SK-N-SH treated with all-trans-retinoic acid at 6 μM for 48 hours (cell line): ENCODE measurements around the gene SLC44A3.

Experiments used
- ATAC-seq: fragments of 200-7000 bp; cut with Tn5 transposase; 3 replicates; pipeline ENCODE4 v1.9.1; 2020; ENCODE audit warnings: mild to moderate bottlenecking, moderate library complexity
- ARNTL ChIP-seq: fragments of 450-650 bp; formaldehyde crosslinking; IDR thresholded peaks from 2 replicates; pipeline ENCODE4 v1.5.0; 2020; ENCODE audit warnings: low read depth, mild to moderate bottlenecking, moderate library complexity, borderline replicate concordance
- CSDC2 ChIP-seq: fragments of 250-450 bp; sonication (Bioruptor Pico); IDR thresholded peaks from 2 replicates; pipeline ENCODE4 v1.5.0; 2020; ENCODE audit warnings: mild to moderate bottlenecking, moderate library complexity
- CSRNP3 ChIP-seq: fragments of 250-450 bp; sonication (Bioruptor Pico); IDR thresholded peaks from 2 replicates; pipeline ENCODE4 v1.5.1; 2021; ENCODE audit warnings: mild to moderate bottlenecking, moderate library complexity
- GLIS3 ChIP-seq: fragments of 250-450 bp; sonication (Bioruptor Pico); IDR thresholded peaks from 2 replicates; pipeline ENCODE4 v1.5.0; 2020; ENCODE audit warnings: mild to moderate bottlenecking, moderate library complexity
- OSR1 ChIP-seq: fragments of 250-450 bp; sonication (Bioruptor Pico); IDR thresholded peaks from 2 replicates; pipeline ENCODE4 v1.8.0; 2022; ENCODE audit warnings: moderate library complexity, mild to moderate bottlenecking, inconsistent platforms
- PATZ1 ChIP-seq: fragments of 250-450 bp; sonication (Bioruptor Pico); IDR thresholded peaks from 2 replicates; pipeline ENCODE4 v1.8.0; 2020; ENCODE audit warnings: mild to moderate bottlenecking, moderate library complexity, borderline replicate concordance
- POU6F1 ChIP-seq: fragments of 250-450 bp; sonication (Bioruptor Pico); IDR thresholded peaks from 2 replicates; pipeline ENCODE4 v1.8.0; 2021; ENCODE audit warnings: low read depth, mild to moderate bottlenecking, moderate library complexity, borderline replicate concordance
- PPARA ChIP-seq: fragments of 250-450 bp; sonication (Bioruptor Pico); IDR thresholded peaks from 2 replicates; pipeline ENCODE4 v1.5.0; 2020; ENCODE audit warnings: mild to moderate bottlenecking, borderline replicate concordance
- RARB ChIP-seq: fragments of 250-450 bp; sonication (Bioruptor Pico); IDR thresholded peaks from 2 replicates; pipeline ENCODE4 v1.8.0; 2021; ENCODE audit warnings: mild to moderate bottlenecking, moderate library complexity
- SNAI2 ChIP-seq: fragments of 250-450 bp; sonication (Bioruptor Pico); IDR thresholded peaks from 2 replicates; pipeline ENCODE4 v1.5.0; 2020; ENCODE audit warnings: mild to moderate bottlenecking, moderate library complexity
- TCF4 ChIP-seq: fragments of 250-450 bp; sonication (Bioruptor Pico); IDR thresholded peaks from 2 replicates; pipeline ENCODE4 v1.8.0; 2021; ENCODE audit warnings: mild to moderate bottlenecking, moderate library complexity, borderline replicate concordance
- TOX ChIP-seq: fragments of 250-450 bp; sonication (Bioruptor Pico); IDR thresholded peaks from 2 replicates; pipeline ENCODE4 v1.8.0; 2021; ENCODE audit warnings: mild to moderate bottlenecking, moderate library complexity, borderline replicate concordance
- ZC3H10 ChIP-seq: fragments of 250-450 bp; sonication (Bioruptor Pico); IDR thresholded peaks from 2 replicates; pipeline ENCODE4 v1.5.1; 2021; ENCODE audit warnings: mild to moderate bottlenecking, moderate library complexity
- ZFP3 ChIP-seq: fragments of 250-450 bp; sonication (Bioruptor Pico); IDR thresholded peaks from 2 replicates; pipeline ENCODE4 v1.5.0; 2020; ENCODE audit warnings: mild to moderate bottlenecking, moderate library complexity
- ZFP30 ChIP-seq: fragments of 450-650 bp; formaldehyde crosslinking; IDR thresholded peaks from 2 replicates; pipeline ENCODE4 v1.5.0; 2022; ENCODE audit warnings: mild to moderate bottlenecking, moderate library complexity
- ZNF565 ChIP-seq: fragments of 450-650 bp; formaldehyde crosslinking; conservative IDR thresholded peaks from 2 replicates; pipeline ENCODE4 v1.5.0; 2020; ENCODE audit warnings: low read depth, mild to moderate bottlenecking, moderate library complexity
- ZNF70 ChIP-seq: fragments of 450-650 bp; formaldehyde crosslinking; IDR thresholded peaks from 2 replicates; pipeline ENCODE4 v1.5.0; 2020; ENCODE audit warnings: mild to moderate bottlenecking, moderate library complexity
- ZNF8 ChIP-seq: fragments of 450-650 bp; formaldehyde crosslinking; IDR thresholded peaks from 2 replicates; pipeline ENCODE4 v1.5.0; 2020; ENCODE audit warnings: mild to moderate bottlenecking, moderate library complexity
- TF ChIP-seq, protein P1 (sequence below): fragments of 250-450 bp; sonication (Bioruptor Pico); IDR thresholded peaks from 2 replicates; pipeline ENCODE4 v1.5.0; 2020; ENCODE audit warnings: mild to moderate bottlenecking, moderate library complexity
- TF ChIP-seq, protein P2 (sequence below): fragments of 250-450 bp; sonication (Bioruptor Pico); IDR thresholded peaks from 2 replicates; pipeline ENCODE4 v1.5.1; 2020; ENCODE audit warnings: low read depth, mild to moderate bottlenecking, moderate library complexity

Gene SLC44A3

GRCh38 chr1:94942171-94943128 is 122.3 kb downstream of the SLC44A3 start:
- ATAC-seq: no peak
- TF ChIP-seq ZFP30 (CRISPR knock-in tag) (no peak), SNAI2 (CRISPR knock-in tag) (no peak), PPARA (CRISPR knock-in tag) (no peak), TOX (CRISPR knock-in tag) (no peak), GLIS3 (CRISPR knock-in tag) (no peak), RARB (CRISPR knock-in tag) (no peak), ZNF565 (CRISPR knock-in tag) (no peak), ARNTL (CRISPR knock-in tag) (no peak), TCF4 (no peak), POU6F1 (no peak), CSRNP3 (CRISPR knock-in tag) (no peak), ZC3H10 (CRISPR knock-in tag) (no peak), ZNF8 (CRISPR knock-in tag) (no peak), OSR1 (CRISPR knock-in tag) (no peak), PATZ1 (CRISPR knock-in tag) (no peak), CSDC2 (no peak), ZNF70 (CRISPR knock-in tag) (no peak), ZFP3 (CRISPR knock-in tag) (no peak)
- TF ChIP-seq, protein P1, sequence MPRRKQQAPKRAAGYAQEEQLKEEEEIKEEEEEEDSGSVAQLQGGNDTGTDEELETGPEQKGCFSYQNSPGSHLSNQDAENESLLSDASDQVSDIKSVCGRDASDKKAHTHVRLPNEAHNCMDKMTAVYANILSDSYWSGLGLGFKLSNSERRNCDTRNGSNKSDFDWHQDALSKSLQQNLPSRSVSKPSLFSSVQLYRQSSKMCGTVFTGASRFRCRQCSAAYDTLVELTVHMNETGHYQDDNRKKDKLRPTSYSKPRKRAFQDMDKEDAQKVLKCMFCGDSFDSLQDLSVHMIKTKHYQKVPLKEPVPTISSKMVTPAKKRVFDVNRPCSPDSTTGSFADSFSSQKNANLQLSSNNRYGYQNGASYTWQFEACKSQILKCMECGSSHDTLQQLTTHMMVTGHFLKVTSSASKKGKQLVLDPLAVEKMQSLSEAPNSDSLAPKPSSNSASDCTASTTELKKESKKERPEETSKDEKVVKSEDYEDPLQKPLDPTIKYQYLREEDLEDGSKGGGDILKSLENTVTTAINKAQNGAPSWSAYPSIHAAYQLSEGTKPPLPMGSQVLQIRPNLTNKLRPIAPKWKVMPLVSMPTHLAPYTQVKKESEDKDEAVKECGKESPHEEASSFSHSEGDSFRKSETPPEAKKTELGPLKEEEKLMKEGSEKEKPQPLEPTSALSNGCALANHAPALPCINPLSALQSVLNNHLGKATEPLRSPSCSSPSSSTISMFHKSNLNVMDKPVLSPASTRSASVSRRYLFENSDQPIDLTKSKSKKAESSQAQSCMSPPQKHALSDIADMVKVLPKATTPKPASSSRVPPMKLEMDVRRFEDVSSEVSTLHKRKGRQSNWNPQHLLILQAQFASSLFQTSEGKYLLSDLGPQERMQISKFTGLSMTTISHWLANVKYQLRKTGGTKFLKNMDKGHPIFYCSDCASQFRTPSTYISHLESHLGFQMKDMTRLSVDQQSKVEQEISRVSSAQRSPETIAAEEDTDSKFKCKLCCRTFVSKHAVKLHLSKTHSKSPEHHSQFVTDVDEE (CRISPR knock-in tag): no peak
- TF ChIP-seq, protein P2, sequence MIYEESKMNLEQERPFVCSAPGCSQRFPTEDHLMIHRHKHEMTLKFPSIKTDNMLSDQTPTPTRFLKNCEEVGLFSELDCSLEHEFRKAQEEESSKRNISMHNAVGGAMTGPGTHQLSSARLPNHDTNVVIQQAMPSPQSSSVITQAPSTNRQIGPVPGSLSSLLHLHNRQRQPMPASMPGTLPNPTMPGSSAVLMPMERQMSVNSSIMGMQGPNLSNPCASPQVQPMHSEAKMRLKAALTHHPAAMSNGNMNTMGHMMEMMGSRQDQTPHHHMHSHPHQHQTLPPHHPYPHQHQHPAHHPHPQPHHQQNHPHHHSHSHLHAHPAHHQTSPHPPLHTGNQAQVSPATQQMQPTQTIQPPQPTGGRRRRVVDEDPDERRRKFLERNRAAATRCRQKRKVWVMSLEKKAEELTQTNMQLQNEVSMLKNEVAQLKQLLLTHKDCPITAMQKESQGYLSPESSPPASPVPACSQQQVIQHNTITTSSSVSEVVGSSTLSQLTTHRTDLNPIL (CRISPR knock-in tag): no peak
- TF ChIP-seq, all 23 proteins: peak for 0
